Embryonic facial prominence (tissue), 1 donor: ENCODE results near the gene ADAMTS15.

Source experiments
- DNase-seq: peaks from one replicate; pipeline ENCODE4 v3.0.0-alpha.2; 2016; ENCODE audit errors: extremely low spot score

Gene ADAMTS15

GRCh38 chr11:130462101-130462885 lies 13.8 kb downstream of the ADAMTS15 start:
- DNase-seq: no peak

- DNase-seq: no peak
These were observed 14.5 kb downstream of the ADAMTS15 start for GRCh38 chr11:130462931-130463330.

- DNase-seq: no peak
These were observed 15.9 kb downstream of the ADAMTS15 start for GRCh38 chr11:130464291-130464812.

- no peak for DNase-seq
These were observed 16.8 kb downstream of the ADAMTS15 start for GRCh38 chr11:130465263-130465662.

GRCh38 chr11:130467116-130467900 lies 18.9 kb downstream of the ADAMTS15 start:
- DNase-seq: no peak

- DNase-seq: no peak
These were observed 20.7 kb downstream of the ADAMTS15 start for GRCh38 chr11:130469181-130469580.

- no peak for DNase-seq
These were observed 22.6 kb downstream of the ADAMTS15 start for GRCh38 chr11:130470832-130471706.

GRCh38 chr11:130471731-130472433 lies 23.4 kb downstream of the ADAMTS15 start:
- DNase-seq: no peak

GRCh38 chr11:130472434-130472961 lies 24.1 kb downstream of the ADAMTS15 start:
- DNase-seq: no peak

- DNase-seq: no peak
These were observed 24.8 kb downstream of the ADAMTS15 start for GRCh38 chr11:130473056-130473794.

GRCh38 chr11:130473795-130474377 lies 25.4 kb downstream of the ADAMTS15 start:
- no peak for DNase-seq

GRCh38 chr11:130474637-130475400 lies 26.4 kb downstream of the ADAMTS15 start:
- no peak for DNase-seq

GRCh38 chr11:130475426-130476053 lies 27.1 kb downstream of the ADAMTS15 start:
- DNase-seq: no peak

- DNase-seq: no peak
These were observed 27.9 kb downstream of the ADAMTS15 start for GRCh38 chr11:130476200-130476921.

- no peak for DNase-seq
These were observed 28.6 kb downstream of the ADAMTS15 start for GRCh38 chr11:130476922-130477491.

GRCh38 chr11:130477586-130478203 lies 29.2 kb downstream of the ADAMTS15 start:
- DNase-seq: no peak

GRCh38 chr11:130478204-130478701 lies 29.8 kb downstream of the ADAMTS15 start:
- no peak for DNase-seq
